GM23248 (cell line): Measurements from ENCODE around the gene PIH1D1. TPM values are rescaled to one million over a fixed set of nuclear protein-coding genes. Genes with fewer than 3 reads are reported as not detected.

Experiments
- DNase-seq: peaks from one replicate; pipeline ENCODE4 v3.0.0-alpha.2; 2015
- H2AFZ ChIP-seq: fragments of 200-600 bp; sonication (generic); 2 replicates; pipeline ENCODE4 v1.6.1; 2016; ENCODE audit warnings: antibody characterized with exemption
- H3F3A ChIP-seq: fragments of 200-600 bp; sonication (generic); 2 replicates; pipeline ENCODE4 v1.6.1; 2016; ENCODE audit warnings: mild to moderate bottlenecking, antibody characterized with exemption, mixed run types; ENCODE audit not compliant: insufficient read depth
- H3K27ac ChIP-seq: fragments of 200-600 bp; sonication (generic); 2 replicates; pipeline ENCODE4 v1.5.1; 2016; ENCODE audit warnings: mild to moderate bottlenecking
- H3K27me3 ChIP-seq: fragments of 200-600 bp; sonication (generic); replicated peaks from 2 replicates; pipeline ENCODE4 v1.6.1; 2016; ENCODE audit warnings: mild to moderate bottlenecking; ENCODE audit not compliant: insufficient read depth
- H3K36me3 ChIP-seq: fragments of 200-600 bp; sonication (generic); 2 replicates; pipeline ENCODE4 v1.6.1; 2016; ENCODE audit warnings: low read depth, mild to moderate bottlenecking
- H3K4me1 ChIP-seq: fragments of 200-600 bp; sonication (generic); 2 replicates; pipeline ENCODE4 v1.6.1; 2016; ENCODE audit warnings: mild to moderate bottlenecking; ENCODE audit not compliant: insufficient read depth
- H3K4me2 ChIP-seq: fragments of 200-600 bp; sonication (generic); one replicate; pipeline ENCODE4 v1.6.1; 2016; ENCODE audit warnings: mild to moderate bottlenecking; ENCODE audit not compliant: unreplicated experiment
- H3K4me3 ChIP-seq: fragments of 200-600 bp; sonication (generic); 2 replicates; pipeline ENCODE4 v1.5.1; 2016; ENCODE audit warnings: mild to moderate bottlenecking
- H3K79me2 ChIP-seq: fragments of 200-600 bp; sonication (generic); 2 replicates; pipeline ENCODE4 v1.6.1; 2016; ENCODE audit warnings: mild to moderate bottlenecking; ENCODE audit not compliant: insufficient read depth
- H3K9ac ChIP-seq: fragments of 200-600 bp; sonication (generic); 2 replicates; pipeline ENCODE4 v1.6.1; 2016; ENCODE audit warnings: mild to moderate bottlenecking
- H3K9me2 ChIP-seq: fragments of 200-600 bp; sonication (generic); 2 replicates; pipeline ENCODE4 v1.6.1; 2016; ENCODE audit warnings: mixed run types, mild to moderate bottlenecking, moderate library complexity; ENCODE audit not compliant: insufficient read depth
- H3K9me3 ChIP-seq: fragments of 200-600 bp; sonication (generic); one replicate; pipeline ENCODE4 v1.6.1; 2017; ENCODE audit warnings: low read depth
- H4K20me1 ChIP-seq: fragments of 200-600 bp; sonication (generic); 2 replicates; pipeline ENCODE4 v1.6.0; 2016; ENCODE audit not compliant: insufficient read depth
- EZH2 ChIP-seq: fragments of 200-600 bp; sonication (generic); IDR thresholded peaks from 2 replicates; pipeline ENCODE4 v1.6.1; 2018; ENCODE audit warnings: antibody characterized with exemption, mild to moderate bottlenecking; ENCODE audit not compliant: insufficient read depth, poor library complexity, severe bottlenecking
- EZH2phosphoT487 ChIP-seq: fragments of 200-600 bp; sonication (generic); IDR thresholded peaks from 2 replicates; pipeline ENCODE4 v1.6.1; 2018; ENCODE audit warnings: antibody characterized with exemption, moderate library complexity, mild to moderate bottlenecking, low read depth; ENCODE audit not compliant: insufficient read depth
- WGBS, 2 experiments: methylation state at CpG; one replicate each; pipeline ENCODE4 v1.1.6; 2015 to 2017; ENCODE audit warnings: low lambda C conversion rate in 2 of 2, low coverage in 1 of 2; ENCODE audit errors: missing lambda C conversion rate in 2 of 2; 5-methylcytosine and 5-hydroxymethylcytosine counted together
- in situ Hi-C: fragments of 300-500 bp; cut with MboI; formaldehyde crosslinking; loops from 2 replicates; pipeline ENCODE4 v1.15.0; 2020
- polyA plus RNA-seq: library from polyadenylated mRNA; unstranded; fragments of >200 nt; fragmentation: Nextera tagmentation; extraction: Ambion mirVana; gene quantifications from 2 replicates; pipeline ENCODE4 v1.2.1, GENCODE V29; 2016
- total RNA-seq: library from RNA; depleted of rRNA; stranded (reverse); fragments of >200 nt; shearing (Covaris generic); gene quantifications from 2 replicates; pipeline ENCODE4 v1.2.3, GENCODE V29; 2014

PIH1D1 gene
- total and polyA plus RNA-seq, 2 experiments from 2014 or later: 73.5 to 90.2 TPM

DNA sequence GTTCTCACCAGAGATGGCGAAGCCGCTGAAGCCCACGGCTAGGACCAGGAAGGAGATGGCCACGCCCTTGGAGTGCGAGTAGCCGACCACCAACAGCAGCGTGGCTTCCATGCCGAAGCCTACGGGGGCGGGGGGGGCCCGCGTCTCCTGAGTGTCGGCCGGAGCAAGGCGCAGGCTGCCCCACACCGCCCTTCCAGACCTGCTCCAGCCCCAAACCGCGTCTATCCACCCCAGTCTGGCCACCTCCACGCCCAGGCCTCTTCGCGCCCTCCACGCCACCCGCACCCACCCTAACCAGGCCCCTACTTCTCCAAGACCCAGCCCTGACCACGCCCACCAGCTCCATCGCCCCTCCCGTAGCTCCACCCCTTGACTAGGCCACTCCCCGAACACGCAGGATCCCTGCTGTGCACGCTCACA is 20.3 kb downstream of the PIH1D1 start:
- Histone ChIP-seq H2AFZ (no peak overlapping the region), H3K4me3 (no peak overlapping the region), H3K9ac (no peak overlapping the region), H3K9me3 (no peaks in the 10 kb centered on the region), H3K79me2 (no peaks in the 10 kb centered on the region), H3K4me2 (no peak overlapping the region), H3K9me2 (no peaks in the 10 kb centered on the region), H3K36me3 (no peaks in the 10 kb centered on the region), H3K4me1 (no peaks in the 10 kb centered on the region), H4K20me1 (no peaks in the 10 kb centered on the region), H3F3A (no peaks in the 10 kb centered on the region), H3K27me3 (peaks cover 95% of the 10 kb centered on the region), H3K27ac (no peak overlapping the region)
- DNase-seq: no peak
- WGBS, 2 experiments: 29 to 46% methylated on average over 24 to 29 of the region's 29 CpGs
- in situ Hi-C loops: no loop called here
- no peak for TF ChIP-seq EZH2phosphoT487
- TF ChIP-seq EZH2: no peak

DNA sequence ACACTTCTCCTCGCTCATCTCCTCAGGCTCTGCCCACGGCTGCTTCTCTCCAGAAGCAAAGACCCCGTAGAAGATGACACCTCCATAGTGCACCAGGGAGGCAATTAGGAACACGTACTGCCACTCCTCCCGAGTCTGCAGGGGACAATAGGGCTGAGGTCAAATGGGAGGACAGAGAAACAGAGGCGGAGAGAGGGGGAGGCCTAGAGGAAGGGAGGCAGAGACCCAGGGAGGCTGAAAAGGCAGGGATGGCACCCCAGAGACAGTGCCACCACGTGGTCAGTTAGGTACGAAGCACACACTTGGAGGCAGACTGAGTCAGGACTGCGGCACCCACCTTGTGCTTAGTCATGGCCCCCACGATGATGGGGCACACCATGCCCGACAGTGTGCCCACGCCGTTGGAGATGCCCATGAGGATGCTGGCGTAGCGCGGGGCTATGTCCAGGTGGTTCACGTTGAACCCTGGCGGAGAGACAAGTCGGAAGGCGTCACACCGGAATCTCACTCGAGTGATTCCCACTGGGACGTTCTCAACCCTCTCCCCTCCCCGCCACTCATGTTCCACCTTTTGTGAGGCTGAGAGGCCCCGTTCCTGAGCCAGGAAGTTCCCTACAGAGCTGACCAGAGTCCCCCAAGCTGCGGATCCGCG is 20.8 kb downstream of the PIH1D1 start:
- H3K36me3 ChIP-seq: no peaks in the 10 kb centered on the region
- H3K27ac ChIP-seq: no peak overlapping the region
- H3K9me3 ChIP-seq: no peaks in the 10 kb centered on the region
- no peak overlapping the region for H3K4me3 ChIP-seq
- DNase-seq: peak; percentile 36
- H3F3A ChIP-seq: no peaks in the 10 kb centered on the region
- H3K27me3 ChIP-seq: peaks cover 95% of the 10 kb centered on the region
- H3K9ac ChIP-seq: no peak overlapping the region
- no peak overlapping the region for H2AFZ ChIP-seq
- TF ChIP-seq EZH2phosphoT487 (no peak), EZH2 (no peak)
- no peaks in the 10 kb centered on the region for H3K4me1 ChIP-seq
- no peaks in the 10 kb centered on the region for H3K9me2 ChIP-seq
- H3K4me2 ChIP-seq: no peak overlapping the region
- in situ Hi-C loops: no loop called here
- H4K20me1 ChIP-seq: no peaks in the 10 kb centered on the region
- H3K79me2 ChIP-seq: no peaks in the 10 kb centered on the region
- 61 to 63% methylated on average over 27 to 28 of the region's 28 CpGs for WGBS, 2 experiments

DNA sequence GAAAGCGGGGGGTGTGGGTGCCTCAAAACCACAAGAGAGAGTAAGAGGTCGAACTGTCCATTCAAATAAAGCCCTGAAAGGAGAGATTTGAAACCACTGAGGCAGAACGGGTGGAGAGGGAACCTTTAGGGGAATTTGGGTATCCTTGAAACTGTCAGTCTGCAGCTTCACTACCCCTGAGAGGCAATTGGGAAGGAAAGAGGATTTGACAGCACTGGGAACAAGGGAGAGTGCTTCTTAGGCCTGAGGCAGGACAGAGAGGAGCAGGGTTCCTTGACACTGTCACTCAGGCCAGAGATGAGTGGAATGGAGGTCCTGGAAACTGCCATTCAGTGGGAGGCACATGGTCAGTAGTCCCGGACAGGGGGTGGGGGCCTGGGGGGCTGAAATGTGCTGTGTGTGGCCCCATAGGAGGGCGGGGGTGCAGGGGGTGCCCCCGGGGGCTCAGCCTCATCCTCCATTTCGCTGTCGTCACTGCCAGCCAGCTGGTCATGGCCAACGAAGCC is 21.4 kb downstream of the PIH1D1 start:
- Histone ChIP-seq H3K36me3 (no peaks in the 10 kb centered on the region), H3K4me3 (no peak overlapping the region), H2AFZ (no peak overlapping the region), H4K20me1 (no peaks in the 10 kb centered on the region), H3K9ac (no peak overlapping the region), H3K79me2 (no peaks in the 10 kb centered on the region), H3K27ac (no peak overlapping the region), H3K27me3 (peaks cover 95% of the 10 kb centered on the region), H3F3A (no peaks in the 10 kb centered on the region), H3K4me2 (no peak overlapping the region), H3K9me3 (no peaks in the 10 kb centered on the region), H3K4me1 (no peaks in the 10 kb centered on the region), H3K9me2 (no peaks in the 10 kb centered on the region)
- TF ChIP-seq EZH2phosphoT487 (no peak), EZH2 (no peak)
- in situ Hi-C loops: no loop called here
- 76 to 79% methylated on average over 5 to 9 of the region's 9 CpGs for WGBS, 2 experiments
- no peak for DNase-seq

GRCh38 chr19:49428547-49429451 is 22.8 kb downstream of the PIH1D1 start:
- DNase-seq: no peak
- Histone ChIP-seq H3K4me1 (no peaks in the 10 kb centered on the region), H3K27me3 (peaks cover 96% of the 10 kb centered on the region), H3K9ac (no peak overlapping the region), H2AFZ (no peak overlapping the region), H3K4me2 (no peak overlapping the region), H3K27ac (no peak overlapping the region), H3K36me3 (no peaks in the 10 kb centered on the region), H4K20me1 (no peaks in the 10 kb centered on the region), H3K9me3 (no peaks in the 10 kb centered on the region), H3K79me2 (no peaks in the 10 kb centered on the region), H3F3A (no peaks in the 10 kb centered on the region), H3K9me2 (no peaks in the 10 kb centered on the region), H3K4me3 (no peak overlapping the region)
- 8 to 12% methylated on average over 19 to 29 of the region's 29 CpGs for WGBS, 2 experiments
- in situ Hi-C loops: no loop called here
- TF ChIP-seq EZH2phosphoT487 (no peak), EZH2 (peak; percentile 83)
